GM23338 (cell line): ENCODE data around the gene SORCS3. TPM values are rescaled to one million over a fixed set of nuclear protein-coding genes. Genes with fewer than 3 reads are reported as not detected.

Experiments
- ATAC-seq: fragments of 200-7000 bp; cut with Tn5 transposase; 3 replicates; pipeline ENCODE4 v1.9.1; 2020
- DNase-seq: peaks from one replicate; pipeline ENCODE4 v3.0.0-alpha.2; 2015; ENCODE audit warnings: low spot score
- H2AFZ ChIP-seq: fragments of 200-600 bp; sonication (generic); 2 replicates; pipeline ENCODE4 v1.8.0; 2016; ENCODE audit warnings: antibody characterized with exemption, mild to moderate bottlenecking, moderate library complexity
- H3F3A ChIP-seq: fragments of 200-600 bp; sonication (generic); replicated peaks from 2 replicates; pipeline ENCODE4 v1.8.0; 2017; ENCODE audit warnings: antibody characterized with exemption, mixed run types, low read depth
- H3K27ac ChIP-seq: fragments of 200-600 bp; sonication (generic); 2 replicates; pipeline ENCODE4 v1.6.1; 2016; ENCODE audit warnings: low read depth
- H3K27me3 ChIP-seq: fragments of 200-600 bp; sonication (generic); 2 replicates; pipeline ENCODE4 v1.8.0; 2016; ENCODE audit warnings: mild to moderate bottlenecking, mixed run types, moderate library complexity; ENCODE audit not compliant: insufficient read depth
- H3K36me3 ChIP-seq: fragments of 200-600 bp; sonication (generic); 2 replicates; pipeline ENCODE4 v1.8.0; 2016; ENCODE audit warnings: mild to moderate bottlenecking; ENCODE audit not compliant: insufficient read depth
- H3K4me1 ChIP-seq: fragments of 200-600 bp; sonication (generic); 2 replicates; pipeline ENCODE4 v1.8.0; 2016; ENCODE audit warnings: mild to moderate bottlenecking, moderate library complexity; ENCODE audit not compliant: insufficient read depth
- H3K4me2 ChIP-seq: fragments of 200-600 bp; sonication (generic); 2 replicates; pipeline ENCODE4 v1.7.1; 2017; ENCODE audit warnings: mixed run types
- H3K4me3 ChIP-seq: fragments of 200-600 bp; sonication (generic); 2 replicates; pipeline ENCODE4 v1.6.1; 2016; ENCODE audit warnings: mixed run types
- H3K79me2 ChIP-seq: fragments of 200-600 bp; sonication (generic); replicated peaks from 2 replicates; pipeline ENCODE4 v1.8.0; 2017; ENCODE audit warnings: mild to moderate bottlenecking; ENCODE audit not compliant: insufficient read depth
- H3K9me2 ChIP-seq: fragments of 200-600 bp; sonication (generic); 2 replicates; pipeline ENCODE4 v1.8.0; 2017; ENCODE audit not compliant: insufficient read depth
- H4K20me1 ChIP-seq: fragments of 200-600 bp; sonication (generic); replicated peaks from 2 replicates; pipeline ENCODE4 v1.8.0; 2017; ENCODE audit warnings: mild to moderate bottlenecking; ENCODE audit not compliant: insufficient read depth
- H3K27ac Mint-ChIP-seq: 2 replicates; pipeline ENCODE4 v1.8.0; 2020; ENCODE audit warnings: inconsistent platforms, mild to moderate bottlenecking, moderate library complexity, mixed read lengths
- H3K27me3 Mint-ChIP-seq: 3 replicates; pipeline ENCODE4 v1.8.0; 2022; ENCODE audit warnings: low read depth, mild to moderate bottlenecking, moderate library complexity, mixed read lengths, inconsistent platforms; ENCODE audit not compliant: insufficient read depth, poor library complexity
- H3K36me3 Mint-ChIP-seq: 3 replicates; pipeline ENCODE4 v1.8.0; 2021; ENCODE audit warnings: low read depth, mild to moderate bottlenecking, inconsistent platforms, moderate library complexity, mixed read lengths
- H3K4me1 Mint-ChIP-seq: 3 replicates; pipeline ENCODE4 v1.8.0; 2020; ENCODE audit warnings: mild to moderate bottlenecking, inconsistent platforms, mixed read lengths
- H3K4me3 Mint-ChIP-seq: 3 replicates; pipeline ENCODE4 v1.8.0; 2021; ENCODE audit warnings: moderate library complexity, mild to moderate bottlenecking, inconsistent platforms, mixed read lengths
- H3K9me3 Mint-ChIP-seq: 3 replicates; pipeline ENCODE4 v1.8.0; 2020; ENCODE audit warnings: moderate library complexity, mild to moderate bottlenecking, inconsistent platforms, mixed read lengths
- CREB1 ChIP-seq: fragments of 250-450 bp; sonication (Bioruptor Pico); IDR thresholded peaks from 2 replicates; pipeline ENCODE4 v1.5.0; 2020; ENCODE audit warnings: low read depth, mild to moderate bottlenecking, moderate library complexity
- CTCF ChIP-seq, 2 experiments: fragments of 200-600 bp in 1 of 2; sonication (generic) in 1 of 2; conservative IDR thresholded peaks; 2 replicates each; pipeline versions ENCODE4 v1.5.1 to v1.6.1; 2016 to 2017; ENCODE audit warnings: antibody characterized with exemption in 2 of 2, low read depth in 2 of 2, mild to moderate bottlenecking in 2 of 2, moderate library complexity in 1 of 2
- EZH2 ChIP-seq: fragments of 200-600 bp; sonication (generic); IDR thresholded peaks from one replicate; pipeline ENCODE4 v1.8.0; 2017; ENCODE audit warnings: antibody characterized with exemption, mild to moderate bottlenecking, low read depth; ENCODE audit not compliant: unreplicated experiment
- EZH2phosphoT487 ChIP-seq: fragments of 200-600 bp; sonication (generic); IDR thresholded peaks from one replicate; pipeline ENCODE4 v1.8.1; 2018; ENCODE audit warnings: antibody characterized with exemption; ENCODE audit not compliant: unreplicated experiment
- JUNB ChIP-seq: IDR thresholded peaks from one replicate; pipeline ENCODE4 v1.6.1; 2016; ENCODE audit warnings: antibody characterized with exemption; ENCODE audit not compliant: unreplicated experiment
- NANOG ChIP-seq: IDR thresholded peaks from 2 replicates; pipeline ENCODE4 v1.6.1; 2016; ENCODE audit warnings: antibody characterized with exemption, borderline replicate concordance
- POLR2AphosphoS5 ChIP-seq: IDR thresholded peaks from 2 replicates; pipeline ENCODE4 v1.6.1; 2016; ENCODE audit warnings: antibody characterized with exemption, low read depth
- REST ChIP-seq: IDR thresholded peaks from one replicate; pipeline ENCODE4 v1.6.1; 2018; ENCODE audit warnings: antibody characterized with exemption; ENCODE audit not compliant: unreplicated experiment
- STAT1 ChIP-seq: IDR thresholded peaks from one replicate; pipeline ENCODE4 v1.6.1; 2016; ENCODE audit warnings: antibody characterized with exemption; ENCODE audit not compliant: unreplicated experiment
- ZNF114 ChIP-seq: fragments of 250-450 bp; sonication (Bioruptor Pico); IDR thresholded peaks from 2 replicates; pipeline ENCODE4 v1.5.0; 2020; ENCODE audit warnings: mild to moderate bottlenecking, moderate library complexity
- ZNF331 ChIP-seq: fragments of 250-450 bp; sonication (Bioruptor Pico); IDR thresholded peaks from 2 replicates; pipeline ENCODE4 v1.5.0; 2020; ENCODE audit warnings: low read depth, mild to moderate bottlenecking, moderate library complexity
- ZNF462 ChIP-seq: fragments of 250-450 bp; sonication (Bioruptor Pico); IDR thresholded peaks from 2 replicates; pipeline ENCODE4 v1.5.0; 2020; ENCODE audit warnings: mild to moderate bottlenecking, moderate library complexity
- polyA plus RNA-seq: library from polyadenylated mRNA; unstranded; fragments of >200 nt; fragmentation: Nextera tagmentation; extraction: Ambion mirVana; gene quantifications from 2 replicates; pipeline ENCODE4 v1.2.1, GENCODE V29; 2016
- total RNA-seq: library from RNA; depleted of rRNA; stranded (reverse); fragments of >200 nt; shearing (Covaris generic); gene quantifications from 2 replicates; pipeline ENCODE4 v1.2.3, GENCODE V29; 2014
- TF ChIP-seq, protein P1 (sequence below): IDR thresholded peaks from 2 replicates; pipeline ENCODE4 v1.6.1; 2016; ENCODE audit warnings: antibody characterized with exemption

The SORCS3 gene
- total and polyA plus RNA-seq, 2 experiments from 2014 or later: 0.37 to 1.4 TPM

DNA sequence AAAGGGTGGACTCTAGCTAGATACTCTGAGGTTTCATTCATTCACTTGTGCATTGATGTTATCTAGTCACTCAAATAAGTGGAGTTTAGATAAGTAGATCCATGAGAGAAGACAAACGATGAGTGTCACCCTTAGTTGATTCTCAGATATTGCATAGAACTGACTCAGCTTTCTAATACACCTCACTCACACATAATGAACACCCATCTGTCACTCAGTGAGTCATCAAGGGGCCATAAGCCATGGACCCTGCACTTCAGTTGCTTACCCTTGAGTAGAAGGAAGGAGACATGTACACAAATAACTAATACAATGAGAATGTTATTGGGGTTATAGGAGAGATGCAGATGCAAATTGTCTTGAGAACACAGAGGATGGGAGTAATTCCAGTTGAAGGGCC, 163.8 kb downstream of the SORCS3 start:
- H3K27ac Mint-ChIP-seq: no peak overlapping the region
- Histone ChIP-seq H4K20me1 (no peaks in the 10 kb centered on the region), H2AFZ (no peak overlapping the region), H3K9me2 (peaks cover 17% of the 10 kb centered on the region; the same call in 1 of the 2 replicates), H3K27ac (no peak overlapping the region), H3K4me2 (no peak overlapping the region), H3K36me3 (no peaks in the 10 kb centered on the region), H3K27me3 (no peaks in the 10 kb centered on the region), H3F3A (no peaks in the 10 kb centered on the region), H3K4me1 (peaks cover 17% of the 10 kb centered on the region), H3K4me3 (no peak overlapping the region), H3K79me2 (no peaks in the 10 kb centered on the region)
- peaks cover 17% of the 10 kb centered on the region for H3K4me1 Mint-ChIP-seq
- TF ChIP-seq, protein P1, sequence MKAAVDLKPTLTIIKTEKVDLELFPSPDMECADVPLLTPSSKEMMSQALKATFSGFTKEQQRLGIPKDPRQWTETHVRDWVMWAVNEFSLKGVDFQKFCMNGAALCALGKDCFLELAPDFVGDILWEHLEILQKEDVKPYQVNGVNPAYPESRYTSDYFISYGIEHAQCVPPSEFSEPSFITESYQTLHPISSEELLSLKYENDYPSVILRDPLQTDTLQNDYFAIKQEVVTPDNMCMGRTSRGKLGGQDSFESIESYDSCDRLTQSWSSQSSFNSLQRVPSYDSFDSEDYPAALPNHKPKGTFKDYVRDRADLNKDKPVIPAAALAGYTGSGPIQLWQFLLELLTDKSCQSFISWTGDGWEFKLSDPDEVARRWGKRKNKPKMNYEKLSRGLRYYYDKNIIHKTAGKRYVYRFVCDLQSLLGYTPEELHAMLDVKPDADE: no peak
- TF ChIP-seq ZNF331 (CRISPR knock-in tag) (no peak), CTCF (conservative IDR thresholded peaks at IDR 0.05; ENCODE audit: low read depth in 2 of 2) (no peak), EZH2 (no peak), POLR2AphosphoS5 (no peak), STAT1 (no peak), ZNF462 (CRISPR knock-in tag) (no peak), CREB1 (CRISPR knock-in tag) (no peak), EZH2phosphoT487 (no peak), REST (no peak), JUNB (no peak), NANOG (no peak), ZNF114 (no peak)
- no peak for ATAC-seq
- H3K4me3 Mint-ChIP-seq: no peak overlapping the region
- H3K36me3 Mint-ChIP-seq: peaks cover 6% of the 10 kb centered on the region; the same call in 1 of the 3 replicates
- DNase-seq: no peak
- no peaks in the 10 kb centered on the region; the same call in 2 of the 3 replicates for H3K9me3 Mint-ChIP-seq
- H3K27me3 Mint-ChIP-seq: peaks cover 5% of the 10 kb centered on the region
